CD4-positive, alpha-beta T cell treated with Interleukin-21 for 1 hour (primary cell): ENCODE data around the gene SYCE3.
A peak's percentile ranks its signal among the peaks of the same experiment; 100 is the strongest.

Experiments used
- DNase-seq: peaks from one replicate; pipeline ENCODE4 v3.0.0-alpha.2; 2020

SYCE3 gene

GRCh38 chr22:50547263-50547985 lies 15.3 kb downstream of the SYCE3 start:
- no peak for DNase-seq

- DNase-seq: no peak
Observed at GRCh38 chr22:50546326-50547262, 16.1 kb downstream of the SYCE3 start.

- peak; percentile 56 for DNase-seq
Observed at GRCh38 chr22:50545522-50546325, 17.0 kb downstream of the SYCE3 start, which contains the start of gene KLHDC7B. KLHDC7B (plus strand) TSS chr22:50545899; CDS start chr22:50546244, 345 bp downstream.

GRCh38 chr22:50544746-50545253 lies 17.9 kb downstream of the SYCE3 start:
- peak; percentile 53 for DNase-seq

GRCh38 chr22:50544078-50544745 lies 18.5 kb downstream of the SYCE3 start:
- peak; percentile 89 for DNase-seq

DNA sequence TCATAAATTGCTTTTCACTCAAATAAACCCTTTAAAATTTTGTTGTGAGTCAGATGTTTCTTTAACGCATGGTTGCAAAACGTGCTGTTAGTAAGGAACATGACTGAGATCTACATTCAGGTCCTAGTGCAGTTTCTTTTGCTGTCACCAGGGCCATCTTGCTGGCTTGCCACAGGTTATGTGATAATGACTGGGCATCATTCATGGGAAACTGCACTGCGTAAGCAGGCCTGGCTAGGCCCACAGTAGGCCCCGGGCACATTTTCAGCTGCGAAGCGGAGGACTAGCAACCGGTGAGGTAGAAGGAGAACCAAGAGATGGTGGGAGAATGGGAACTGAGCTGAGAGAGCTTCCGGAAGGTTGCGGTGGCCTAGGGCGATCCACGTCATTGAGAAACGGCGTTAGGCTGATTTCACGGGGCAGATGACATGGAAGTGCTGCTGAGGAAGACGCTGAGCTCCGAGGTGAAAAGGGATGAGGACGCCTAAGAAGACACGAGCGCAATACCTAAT lies 20.2 kb downstream of the SYCE3 start:
- no peak for DNase-seq

GRCh38 chr22:50541667-50542026 lies 21.1 kb downstream of the SYCE3 start:
- DNase-seq: peak; percentile 48

DNA sequence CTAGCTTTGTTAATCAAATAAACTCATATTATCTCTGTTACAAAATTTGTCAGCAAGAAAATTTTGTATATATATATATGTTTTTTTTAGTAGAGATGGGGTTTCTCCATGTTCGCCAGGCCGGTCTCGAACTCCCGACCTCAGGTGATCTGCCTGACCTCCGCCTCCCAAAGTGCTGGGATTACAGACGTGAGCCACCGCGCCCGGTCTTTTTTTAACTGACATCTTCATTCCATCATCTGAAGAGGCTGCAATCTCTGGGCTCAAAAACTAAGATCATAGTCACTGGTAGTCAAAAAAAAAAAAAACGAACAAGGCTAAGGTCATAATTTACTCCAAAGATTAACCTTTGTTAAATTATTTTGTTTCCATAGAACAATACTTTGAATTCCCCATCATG lies 22.3 kb downstream of the SYCE3 start:
- no peak for DNase-seq

- no peak for DNase-seq
Observed at GRCh38 chr22:50537765-50538164, 25.0 kb downstream of the SYCE3 start.

- DNase-seq: no peak
Observed at GRCh38 chr22:50536226-50536625, 26.5 kb downstream of the SYCE3 start.

DNA sequence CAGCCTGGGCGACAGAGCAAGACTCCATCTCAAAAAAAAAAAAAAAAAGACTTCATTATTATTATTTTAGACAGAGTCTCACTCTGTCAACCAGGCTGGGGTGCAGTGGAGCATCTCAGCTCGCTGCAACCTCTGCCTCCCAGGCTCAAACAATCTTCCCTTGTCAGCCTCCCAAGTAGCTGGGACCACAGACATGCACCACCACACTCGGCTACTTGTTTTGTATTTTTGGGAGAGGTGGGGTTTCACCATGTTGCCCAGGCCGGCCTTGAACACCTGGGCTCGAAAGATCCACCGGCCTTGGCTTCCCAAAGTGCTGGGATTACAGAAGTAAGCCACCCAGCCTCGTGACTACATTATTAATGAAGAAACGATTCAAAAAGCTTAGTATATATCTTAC lies 27.6 kb downstream of the SYCE3 start:
- no peak for DNase-seq

DNA sequence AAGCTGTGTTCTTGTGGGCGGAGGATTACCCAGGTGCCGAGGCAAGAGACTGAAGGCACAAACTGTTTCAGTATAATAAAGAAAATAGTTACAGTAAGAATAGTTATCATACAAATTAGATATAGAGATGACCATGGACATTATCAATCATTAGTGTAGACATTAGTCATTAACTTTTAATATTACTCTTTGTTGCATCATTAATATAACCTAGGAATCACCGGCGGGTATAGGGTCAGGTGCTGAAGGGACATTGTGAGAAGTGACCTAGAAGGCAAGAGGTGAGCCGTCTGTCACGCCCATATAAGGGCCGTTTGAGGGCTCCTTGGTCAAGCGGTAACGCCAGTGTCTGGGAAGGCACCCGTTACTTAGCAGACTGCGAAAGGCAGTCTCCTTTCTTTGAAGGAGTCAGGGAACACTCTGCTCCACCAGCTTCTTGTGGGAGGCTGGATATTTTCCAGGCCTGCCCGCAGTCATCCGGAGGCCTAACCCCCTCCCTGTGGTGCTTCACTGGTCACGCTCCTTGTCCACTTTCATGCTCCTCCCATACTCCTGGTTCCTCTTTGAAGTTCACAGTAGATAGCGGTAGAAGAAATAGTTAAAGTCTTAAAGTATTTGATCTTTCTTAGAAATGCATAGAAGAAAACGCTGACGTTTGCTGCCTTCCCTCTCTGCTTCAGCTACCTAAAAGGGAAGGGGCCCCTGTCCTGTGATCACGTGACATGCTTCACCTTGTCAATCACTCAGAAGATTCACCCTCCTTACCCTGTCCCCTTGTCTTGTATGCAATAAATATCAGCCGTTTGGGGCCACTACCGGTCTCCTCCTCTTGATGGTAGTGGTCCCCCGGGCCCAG lies 28.6 kb downstream of the SYCE3 start:
- DNase-seq: peak; percentile 57

- no peak for DNase-seq
Observed at GRCh38 chr22:50532824-50533796, 29.6 kb downstream of the SYCE3 start.

DNA sequence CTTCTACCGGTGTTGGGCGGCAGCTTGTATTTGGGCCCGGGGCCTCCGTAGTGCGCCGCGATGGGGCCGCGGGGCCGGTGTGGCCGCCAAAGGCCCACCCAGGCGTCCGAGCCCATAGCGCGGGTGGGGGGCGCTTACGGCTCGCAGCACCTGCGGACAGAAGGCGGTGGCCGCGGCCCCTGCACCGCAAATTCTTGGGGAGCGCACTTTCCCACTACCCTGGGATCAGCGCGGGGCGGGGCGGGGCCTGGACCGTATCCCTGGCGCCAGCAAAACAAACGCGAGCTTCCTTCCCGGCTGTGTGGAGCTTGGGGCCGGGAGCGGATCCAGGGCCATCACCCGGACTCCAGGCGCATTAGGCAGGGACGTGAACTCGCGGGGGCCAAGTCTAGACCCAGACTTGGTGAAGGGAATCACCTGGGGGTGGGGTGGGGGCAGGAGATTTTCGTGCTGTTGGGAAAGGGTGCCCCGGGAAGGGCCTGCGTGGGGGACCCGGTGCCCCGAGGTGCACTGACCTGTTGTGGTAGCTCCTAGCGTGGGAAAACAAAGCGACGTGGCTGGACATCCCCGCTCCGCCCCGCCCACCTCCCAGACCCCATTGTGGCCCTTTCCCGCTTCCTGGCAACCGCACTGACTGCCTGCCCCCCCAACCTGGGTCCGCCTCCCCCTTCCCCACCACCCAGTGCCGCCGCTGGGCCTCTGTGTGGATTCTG lies 30.6 kb downstream of the SYCE3 start:
- DNase-seq: peak; percentile 43

DNA sequence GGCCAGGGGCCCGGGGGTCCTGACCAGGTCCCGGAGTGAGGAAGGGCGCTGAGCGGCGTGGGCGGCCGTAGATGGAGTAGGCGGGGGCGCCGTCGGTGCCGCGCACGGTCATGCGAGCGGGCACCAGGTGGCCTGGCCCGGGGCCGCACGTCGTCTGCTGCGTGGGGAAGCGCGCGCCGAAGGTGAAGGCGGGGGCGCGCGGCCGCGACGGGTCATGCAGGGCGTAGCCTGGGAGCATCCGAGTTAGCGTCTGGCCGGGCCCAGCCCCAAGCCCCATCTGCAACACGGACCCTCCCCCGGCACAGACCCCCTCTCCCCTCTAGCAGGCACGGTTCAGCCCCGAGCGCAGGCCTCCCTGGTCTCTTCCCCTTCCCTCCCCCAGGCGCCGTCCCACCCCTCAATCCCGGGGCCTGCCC lies 31.2 kb downstream of the SYCE3 start:
- DNase-seq: peak; percentile 80

- peak; percentile 89 for DNase-seq
Observed at GRCh38 chr22:50530877-50531545, 31.7 kb downstream of the SYCE3 start.

DNA sequence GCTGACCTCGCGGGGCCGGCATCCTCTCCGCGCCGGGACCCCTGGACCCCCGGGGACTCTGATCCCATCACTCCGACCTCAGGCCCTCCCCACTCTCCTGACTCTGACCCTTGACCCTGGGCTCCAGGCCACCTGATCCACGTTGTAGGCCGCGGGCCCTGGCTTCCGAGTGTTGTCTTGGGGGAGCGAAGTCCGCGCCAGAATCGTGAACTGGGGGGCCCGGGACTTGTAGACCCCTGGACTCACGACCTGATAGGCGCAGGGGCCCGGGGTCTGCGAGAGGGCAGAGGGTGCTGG lies 32.2 kb downstream of the SYCE3 start:
- no peak for DNase-seq

DNA sequence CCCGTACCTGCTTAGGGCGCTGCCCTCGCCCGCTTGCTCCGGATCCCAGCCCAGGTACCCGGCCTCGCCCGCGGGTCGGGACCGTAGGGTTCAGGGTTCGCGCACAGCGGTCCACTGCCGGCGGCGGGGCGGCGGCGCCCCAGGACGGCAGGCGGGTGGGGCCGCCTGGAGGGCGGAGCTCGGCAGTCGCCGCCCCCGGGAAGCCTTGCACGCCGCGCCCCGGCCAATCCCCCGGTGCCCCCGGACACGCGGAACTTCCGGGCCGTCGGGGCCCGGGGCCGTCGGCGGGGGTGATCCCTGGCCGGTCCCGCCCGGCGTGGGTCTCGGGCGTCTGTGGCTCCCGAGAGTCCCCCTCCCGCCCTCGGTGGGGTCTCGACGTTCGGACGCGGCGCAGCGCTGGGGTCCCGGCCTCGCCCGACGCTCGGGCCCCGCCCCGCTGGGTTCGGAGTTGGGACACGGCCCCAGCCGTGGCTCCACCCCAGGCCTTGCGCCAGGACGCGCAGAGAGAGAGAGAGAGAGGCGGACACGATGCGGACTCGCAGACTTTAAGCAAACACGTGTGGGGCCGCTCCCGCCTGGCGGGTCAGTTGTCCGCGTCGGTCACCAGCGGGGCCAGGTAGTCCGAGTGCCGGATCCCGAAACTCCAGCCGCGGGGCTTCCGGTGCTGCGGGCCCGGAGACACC lies 32.7 kb downstream of the SYCE3 start, which contains the start of gene TYMP:
TYMP (minus strand) TSS at position 116 of the 683 bp plus-strand sequence. CDS start 303 bp downstream, outside the sequence.
- peak; percentile 82 for DNase-seq
